ENCODE data around the gene MGLL.

Gene MGLL

DNA sequence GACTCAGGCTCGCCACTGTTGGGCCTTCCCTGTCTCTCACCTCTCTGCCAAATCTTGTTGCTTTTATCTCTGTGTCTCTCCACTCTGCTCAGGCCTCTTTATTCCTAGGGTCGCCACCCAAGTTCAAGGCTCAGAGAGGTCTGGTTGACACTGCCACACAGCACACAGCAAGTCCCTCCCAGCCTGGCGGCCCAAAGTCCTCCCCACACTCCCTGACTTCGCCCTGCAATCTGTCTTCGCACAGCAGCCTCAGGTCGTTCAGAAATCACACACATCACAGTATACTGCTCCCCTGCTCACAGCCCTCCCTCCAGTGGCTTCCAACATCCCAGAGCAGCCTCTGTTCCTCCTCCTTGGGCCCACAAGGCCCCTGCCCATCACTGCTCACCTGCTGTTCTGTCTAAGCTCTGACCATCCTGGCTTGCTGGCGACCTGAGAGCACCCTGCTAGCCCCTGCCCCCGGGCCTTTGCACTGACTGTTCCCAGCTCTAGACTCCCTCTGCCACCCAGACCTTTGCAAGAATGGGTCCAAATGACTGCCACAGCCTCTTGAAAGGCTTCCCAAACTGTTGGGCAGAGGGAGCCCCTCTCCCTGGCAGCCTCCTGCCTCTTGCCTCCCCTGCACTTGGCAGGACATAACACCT lies 48.4 kb downstream of the MGLL start:
- DNase-seq = no peak

DNA sequence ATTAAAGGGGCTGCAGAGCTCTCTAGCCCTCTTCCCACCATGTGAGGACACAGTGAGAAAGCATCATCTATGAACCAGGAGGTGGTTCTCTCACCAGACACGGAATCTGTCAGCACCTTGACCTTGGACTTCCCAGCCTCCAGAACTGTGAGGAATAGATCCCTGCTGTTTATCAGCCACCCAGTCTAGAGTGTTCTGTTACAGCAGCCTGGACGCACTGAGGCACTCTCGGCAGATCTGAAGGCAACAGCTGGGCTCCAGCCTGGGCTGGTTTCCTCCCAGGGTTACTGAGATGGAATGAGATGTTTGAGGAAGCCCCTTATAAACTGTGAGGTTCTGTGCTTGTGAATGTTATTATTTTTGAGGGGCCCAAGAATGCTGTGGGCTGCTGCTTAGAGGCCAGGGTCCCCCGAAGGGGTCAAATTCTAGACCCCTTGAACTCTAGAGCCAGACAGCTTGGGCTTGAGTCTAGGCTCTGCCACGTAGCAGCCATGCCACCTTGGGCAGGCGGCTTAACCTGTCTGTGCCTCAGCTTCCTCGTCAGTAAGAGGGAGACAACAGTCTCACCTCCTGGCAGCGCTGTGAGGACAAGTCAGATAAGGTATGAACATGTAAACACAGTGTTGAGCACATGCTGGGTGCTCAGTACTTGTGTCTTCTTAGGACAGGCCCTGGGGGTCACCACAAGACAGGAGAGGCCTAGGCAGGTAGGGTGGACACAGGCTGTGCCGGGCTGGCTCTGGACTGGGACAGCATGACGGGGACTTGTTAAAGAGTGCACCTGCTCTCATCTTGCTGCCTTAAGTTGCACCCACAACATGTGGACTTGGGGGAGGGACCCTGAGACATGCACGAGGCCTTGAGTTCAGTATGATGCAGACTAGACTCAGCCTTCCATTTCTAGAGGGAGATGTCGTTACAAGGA lies 49.2 kb downstream of the MGLL start:
- no peak for ATAC-seq (ENCODE audit: insufficient read depth, low read depth)
- Histone ChIP-seq H3K4me2 (ENCODE audit: insufficient read depth, low read length) (no peak overlapping the region), H3K79me2 (ENCODE audit: insufficient read depth, low read length) (no peaks in the 10 kb centered on the region), H3K4me1 (ENCODE audit: insufficient read depth, low read length) (no peaks in the 10 kb centered on the region), H3K4me3 (ENCODE audit: low read depth in 1 of 2, low read length in 2 of 2) (no peak overlapping the region), H4K20me1 (ENCODE audit: insufficient read depth, low read length) (no peaks in the 10 kb centered on the region), H2AFZ (ENCODE audit: low read depth, low read length) (no peak overlapping the region), H3K9me3 (ENCODE audit: insufficient read depth, low read length, severe bottlenecking) (peaks cover 5% of the 10 kb centered on the region), H3K36me3 (ENCODE audit: insufficient read depth, low read length) (no peaks in the 10 kb centered on the region), H3K27ac (ENCODE audit: low read length) (no peak overlapping the region), H3K9ac (ENCODE audit: low read depth, low read length) (no peak overlapping the region), H3K27me3 (ENCODE audit: insufficient read depth, low read length, poor library complexity) (no peaks in the 10 kb centered on the region)
- TF ChIP-seq EZH2 (IDR thresholded peaks at IDR 0.05; ENCODE audit: borderline replicate concordance, low read depth, low read length, severe bottlenecking) (no peak), CTCF (IDR thresholded peaks at IDR 0.05; ENCODE audit: borderline replicate concordance, extremely low read depth, low read length, poor library complexity, severe bottlenecking) (no peak)
- no peak for DNase-seq

More for the DNA sequence above, 48.4 kb downstream of the MGLL start:
- ATAC-seq (ENCODE audit: insufficient read depth, low read depth) = no peak; the same call in 2 of the 3 replicates
- Histone ChIP-seq H2AFZ (ENCODE audit: low read depth, low read length) (no peak overlapping the region), H3K9ac (ENCODE audit: low read depth, low read length) (no peak overlapping the region), H3K27ac (ENCODE audit: low read length) (no peak overlapping the region), H3K79me2 (ENCODE audit: insufficient read depth, low read length) (no peaks in the 10 kb centered on the region), H3K36me3 (ENCODE audit: insufficient read depth, low read length) (no peaks in the 10 kb centered on the region), H3K4me2 (ENCODE audit: insufficient read depth, low read length) (no peak overlapping the region), H3K4me1 (ENCODE audit: insufficient read depth, low read length) (no peaks in the 10 kb centered on the region), H3K9me3 (ENCODE audit: insufficient read depth, low read length, severe bottlenecking) (no peaks in the 10 kb centered on the region), H3K27me3 (ENCODE audit: insufficient read depth, low read length, poor library complexity) (no peaks in the 10 kb centered on the region), H3K4me3 (ENCODE audit: low read depth in 1 of 2, low read length in 2 of 2) (no peak overlapping the region), H4K20me1 (ENCODE audit: insufficient read depth, low read length) (no peaks in the 10 kb centered on the region)
- TF ChIP-seq EZH2 (IDR thresholded peaks at IDR 0.05; ENCODE audit: borderline replicate concordance, low read depth, low read length, severe bottlenecking) = no peak
- TF ChIP-seq CTCF (IDR thresholded peaks at IDR 0.05; ENCODE audit: borderline replicate concordance, extremely low read depth, low read length, poor library complexity, severe bottlenecking) = no peak

GRCh38 chr3:127772273-127772672 lies 50.0 kb downstream of the MGLL start:
- Histone ChIP-seq H3K36me3 (ENCODE audit: insufficient read depth, low read length) (no peaks in the 10 kb centered on the region), H3K9me3 (ENCODE audit: insufficient read depth, low read length, severe bottlenecking) (peaks cover 5% of the 10 kb centered on the region), H4K20me1 (ENCODE audit: insufficient read depth, low read length) (no peaks in the 10 kb centered on the region), H3K4me1 (ENCODE audit: insufficient read depth, low read length) (no peaks in the 10 kb centered on the region), H3K79me2 (ENCODE audit: insufficient read depth, low read length) (no peaks in the 10 kb centered on the region), H3K27ac (ENCODE audit: low read length) (no peak overlapping the region), H2AFZ (ENCODE audit: low read depth, low read length) (no peak overlapping the region), H3K9ac (ENCODE audit: low read depth, low read length) (no peak overlapping the region), H3K4me2 (ENCODE audit: insufficient read depth, low read length) (no peak overlapping the region), H3K4me3 (ENCODE audit: low read depth in 1 of 2, low read length in 2 of 2) (no peak overlapping the region), H3K27me3 (ENCODE audit: insufficient read depth, low read length, poor library complexity) (no peaks in the 10 kb centered on the region)
- TF ChIP-seq EZH2 (IDR thresholded peaks at IDR 0.05; ENCODE audit: borderline replicate concordance, low read depth, low read length, severe bottlenecking) = no peak
- TF ChIP-seq CTCF (IDR thresholded peaks at IDR 0.05; ENCODE audit: borderline replicate concordance, extremely low read depth, low read length, poor library complexity, severe bottlenecking) = no peak
- DNase-seq (no peak), ATAC-seq (ENCODE audit: insufficient read depth, low read depth) (no peak)
